ENCODE measurements around the gene SCN1B. TPM values are rescaled to one million over a fixed set of nuclear protein-coding genes. Genes with fewer than 3 reads are reported as not detected.

SCN1B gene
- total and polyA plus RNA-seq, 2 of the 13 experiments (the other 11 are each of a cell fraction or from before 2014, with no cell fraction given): 2.7 to 20.1 TPM

GRCh38 chr19:35076026-35076370 lies 45.7 kb downstream of the SCN1B start:
- ChIA-PET POLR2A (no interaction called here), CTCF (ENCODE audit: low intra/inter-chr PET ratio, low total read pairs) (no interaction called here)
- Histone ChIP-seq H4K20me1 (ENCODE audit: insufficient read depth, low read length) (no peaks in the 10 kb centered on the region), H3K4me1 (ENCODE audit: insufficient read depth, low read length) (no peaks in the 10 kb centered on the region), H3K4me3 (replicated peaks in 1 of 3; ENCODE audit: insufficient read depth in 1 of 3, low read depth in 2 of 3, low read length in 3 of 3) (no peak overlapping the region), H2AFZ (ENCODE audit: low read length) (no peak overlapping the region), H3K4me2 (ENCODE audit: low read depth, low read length) (no peak overlapping the region), H3K27ac (ENCODE audit: extremely low read length, insufficient read depth, low read length) (no peak overlapping the region), H3K27me3 (ENCODE audit: control insufficient read depth in 1 of 2, insufficient read depth in 2 of 2, low read length in 2 of 2) (peaks cover 16 to 65% of the 10 kb centered on the region in 2 experiments), H3K9ac (ENCODE audit: insufficient read depth, low read depth, low read length) (no peak overlapping the region), H3K79me2 (ENCODE audit: insufficient read depth, low read length) (no peaks in the 10 kb centered on the region), H3K9me3 (ENCODE audit: low read length) (no peaks in the 10 kb centered on the region), H3K36me3 (replicated peaks in 1 of 2; ENCODE audit: control insufficient read depth in 1 of 2, insufficient read depth in 2 of 2, low read length in 2 of 2) (no peaks in the 10 kb centered on the region)
- no peak for FAIRE-seq
- ATAC-seq: peak; percentile 36
- WGBS (ENCODE audit: low lambda C conversion rate): 30% methylated on average over 2 of the region's 6 CpGs
- in situ Hi-C loops (cut with HindIII; ENCODE audit: extremely low pct_ligation_motif_present, low pct_unique_long_range_greater_than_20kb) (no loop called here), intact Hi-C loops (cut with micrococcal nuclease; ENCODE audit: unreplicated experiment) (no loop called here)
- BruUV-seq (replicated peaks): no TSS peak
- peak; percentile 25; the same call in 1 of the 2 replicates for TF ChIP-seq CTCF (CRISPR knock-in tag; IDR thresholded peaks at IDR 0.05)
- no peak for TF ChIP-seq ATF4 (CRISPR knock-in tag; IDR thresholded peaks at IDR 0.05)
- no peak for DNase-seq (ENCODE audit: low spot score)

- Histone ChIP-seq H3K4me1 (ENCODE audit: insufficient read depth, low read length) (no peaks in the 10 kb centered on the region), H2AFZ (ENCODE audit: low read length) (no peak overlapping the region), H3K4me2 (ENCODE audit: low read depth, low read length) (no peak overlapping the region), H3K9me3 (ENCODE audit: low read length) (no peaks in the 10 kb centered on the region), H3K79me2 (ENCODE audit: insufficient read depth, low read length) (no peaks in the 10 kb centered on the region), H3K9ac (ENCODE audit: insufficient read depth, low read depth, low read length) (no peak overlapping the region), H4K20me1 (ENCODE audit: insufficient read depth, low read length) (no peaks in the 10 kb centered on the region), H3K36me3 (replicated peaks in 1 of 2; ENCODE audit: control insufficient read depth in 1 of 2, insufficient read depth in 2 of 2, low read length in 2 of 2) (no peaks in the 10 kb centered on the region), H3K4me3 (replicated peaks in 1 of 3; ENCODE audit: insufficient read depth in 1 of 3, low read depth in 2 of 3, low read length in 3 of 3) (no peak overlapping the region), H3K27me3 (ENCODE audit: control insufficient read depth in 1 of 2, insufficient read depth in 2 of 2, low read length in 2 of 2) (peaks cover 16 to 70% of the 10 kb centered on the region in 2 experiments), H3K27ac (ENCODE audit: extremely low read length, insufficient read depth, low read length) (no peak overlapping the region)
- ChIA-PET CTCF (ENCODE audit: low intra/inter-chr PET ratio, low total read pairs) (no interaction called here), POLR2A (no interaction called here)
- WGBS (ENCODE audit: low lambda C conversion rate): 30% methylated on average over 7 of the region's 8 CpGs
- intact Hi-C loops (cut with micrococcal nuclease; ENCODE audit: unreplicated experiment) (no loop called here), in situ Hi-C loops (cut with HindIII; ENCODE audit: extremely low pct_ligation_motif_present, low pct_unique_long_range_greater_than_20kb) (no loop called here)
- no TSS peak for BruUV-seq (replicated peaks)
- DNase-seq (ENCODE audit: low spot score) (no peak), ATAC-seq (peak; percentile 13; the same call in 2 of the 3 replicates), FAIRE-seq (no peak)
- TF ChIP-seq ATF4 (CRISPR knock-in tag; IDR thresholded peaks at IDR 0.05) (no peak), ZNF296 (CRISPR knock-in tag; conservative IDR thresholded peaks at IDR 0.05) (no peak), ZSCAN9 (CRISPR knock-in tag; IDR thresholded peaks at IDR 0.05; ENCODE audit: borderline replicate concordance) (no peak), KLF9 (CRISPR knock-in tag; IDR thresholded peaks at IDR 0.05; ENCODE audit: low read depth) (no peak), KAT7 (CRISPR knock-in tag; IDR thresholded peaks at IDR 0.05; ENCODE audit: borderline replicate concordance) (no peak), SALL1 (CRISPR knock-in tag; IDR thresholded peaks at IDR 0.05) (no peak), SP140L (CRISPR knock-in tag; IDR thresholded peaks at IDR 0.05; ENCODE audit: borderline replicate concordance) (no peak), SIX4 (CRISPR knock-in tag; IDR thresholded peaks at IDR 0.05) (no peak)
These were observed 46.4 kb downstream of the SCN1B start for GRCh38 chr19:35076657-35077056.
